Measurements from ENCODE around the gene POLK. TPM values are rescaled to one million over a fixed set of nuclear protein-coding genes. Genes with fewer than 3 reads are reported as not detected.
A peak's percentile ranks its signal among the peaks of the same experiment; 100 is the strongest.
"Not testable (repeated sequence)": the region's sequence is repeated elsewhere in the genome, so short reads cannot be mapped to it uniquely, and the experiment has no call there.

POLK gene
- total and polyA plus RNA-seq, 7 donors = 4.9 to 29.9 (median 18.9) TPM

DNA sequence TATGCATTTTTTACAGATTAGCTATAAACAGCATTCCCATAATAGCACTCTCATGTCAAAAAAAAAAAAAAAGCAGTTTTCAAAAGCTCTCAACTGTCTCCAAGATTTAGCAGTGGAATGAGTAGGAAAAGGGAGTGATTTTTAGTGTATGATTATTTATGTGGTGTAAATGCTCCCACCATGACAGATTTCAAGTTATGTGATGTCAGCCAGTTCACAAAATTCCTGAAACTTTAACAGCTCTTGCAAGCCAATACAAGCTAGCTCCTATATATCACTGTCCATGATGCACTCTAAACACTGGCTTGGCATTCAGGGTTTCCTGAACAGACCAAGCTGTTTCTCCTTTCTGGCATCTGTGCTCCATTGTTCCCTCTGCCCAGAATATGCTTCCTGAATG lies 91.7 kb downstream of the POLK start:
- Histone ChIP-seq H3K27ac (no peak overlapping the region), H3K4me3 (no peak overlapping the region), H3K4me1 (no peaks in the 10 kb centered on the region), H3K9me3 (no peaks in the 10 kb centered on the region), H3K36me3 (ENCODE audit: insufficient read depth in 1 of 2, low read depth in 1 of 2) (peaks cover 5 to 57% of the 10 kb centered on the region in 2 donors), H3K27me3 (ENCODE audit: insufficient read depth in 3 of 3, low read length in 2 of 3) (no peaks in the 10 kb centered on the region)
- TF ChIP-seq, protein P1, sequence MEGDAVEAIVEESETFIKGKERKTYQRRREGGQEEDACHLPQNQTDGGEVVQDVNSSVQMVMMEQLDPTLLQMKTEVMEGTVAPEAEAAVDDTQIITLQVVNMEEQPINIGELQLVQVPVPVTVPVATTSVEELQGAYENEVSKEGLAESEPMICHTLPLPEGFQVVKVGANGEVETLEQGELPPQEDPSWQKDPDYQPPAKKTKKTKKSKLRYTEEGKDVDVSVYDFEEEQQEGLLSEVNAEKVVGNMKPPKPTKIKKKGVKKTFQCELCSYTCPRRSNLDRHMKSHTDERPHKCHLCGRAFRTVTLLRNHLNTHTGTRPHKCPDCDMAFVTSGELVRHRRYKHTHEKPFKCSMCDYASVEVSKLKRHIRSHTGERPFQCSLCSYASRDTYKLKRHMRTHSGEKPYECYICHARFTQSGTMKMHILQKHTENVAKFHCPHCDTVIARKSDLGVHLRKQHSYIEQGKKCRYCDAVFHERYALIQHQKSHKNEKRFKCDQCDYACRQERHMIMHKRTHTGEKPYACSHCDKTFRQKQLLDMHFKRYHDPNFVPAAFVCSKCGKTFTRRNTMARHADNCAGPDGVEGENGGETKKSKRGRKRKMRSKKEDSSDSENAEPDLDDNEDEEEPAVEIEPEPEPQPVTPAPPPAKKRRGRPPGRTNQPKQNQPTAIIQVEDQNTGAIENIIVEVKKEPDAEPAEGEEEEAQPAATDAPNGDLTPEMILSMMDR (IDR thresholded peaks at IDR 0.05) = no peak
- intact Hi-C loops (cut with DNase I) = no loop called here
- DNase-seq = no peak
- ATAC-seq = no peak

DNA sequence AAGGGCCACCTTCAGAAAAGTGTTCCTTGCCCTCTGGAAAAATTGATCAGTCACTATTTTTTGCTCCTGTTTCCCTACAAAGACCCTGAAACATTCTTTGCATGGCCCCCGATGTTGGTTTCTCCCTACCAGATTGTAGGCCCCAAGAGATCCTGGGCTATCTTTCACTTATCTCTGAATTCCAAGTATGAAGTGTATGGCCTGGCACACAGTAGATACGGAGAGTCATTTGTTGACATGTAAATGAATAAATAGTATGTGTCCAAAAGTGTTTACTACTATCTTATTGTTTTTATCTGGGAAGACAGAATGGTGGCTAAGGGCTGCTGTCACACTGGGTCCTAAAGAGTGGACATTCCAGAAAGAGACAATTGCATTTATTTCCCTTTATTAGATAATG lies 92.1 kb downstream of the POLK start:
- 91 to 95% (median 92%) methylated on average over 2 of the region's 2 CpGs for WGBS, 3 donors
- H3K36me3 ChIP-seq (ENCODE audit: insufficient read depth in 1 of 2, low read depth in 1 of 2) = peaks cover 5 to 52% of the 10 kb centered on the region in 2 donors
- no peaks in the 10 kb centered on the region for H3K4me1 ChIP-seq
- no peaks in the 10 kb centered on the region for H3K27me3 ChIP-seq (ENCODE audit: insufficient read depth in 3 of 3, low read length in 2 of 3)
- H3K4me3 ChIP-seq = no peak overlapping the region
- ATAC-seq (no peak), DNase-seq (no peak)
- TF ChIP-seq, protein P1 (IDR thresholded peaks at IDR 0.05) = no peak
- intact Hi-C loops (cut with DNase I) = no loop called here
- H3K9me3 ChIP-seq = no peaks in the 10 kb centered on the region
- H3K27ac ChIP-seq = no peak overlapping the region

DNA sequence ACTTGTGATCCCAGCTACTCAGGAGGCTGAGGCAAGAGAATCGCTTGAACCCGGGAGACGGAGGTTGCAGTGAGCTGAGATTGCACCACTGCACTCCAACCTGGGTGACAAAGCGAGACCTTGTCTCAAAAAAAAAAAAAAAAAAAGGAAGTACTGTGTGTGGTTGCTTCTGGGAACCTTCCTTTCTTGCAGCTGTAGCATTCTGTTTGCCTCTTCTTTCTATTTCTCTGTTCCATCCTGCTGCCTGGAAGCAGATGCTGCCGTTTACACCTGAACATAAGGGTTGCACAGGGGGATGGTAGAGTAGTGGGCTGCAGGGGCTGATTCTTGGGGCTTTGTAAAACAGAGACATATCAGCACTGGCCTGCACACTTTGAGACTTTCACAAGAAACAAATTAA lies 95.7 kb downstream of the POLK start:
- DNase-seq; H3K27me3 ChIP-seq (ENCODE audit: insufficient read depth in 3 of 3, low read length in 2 of 3); ATAC-seq; intact Hi-C loops (cut with DNase I); H3K4me1 ChIP-seq; H3K27ac ChIP-seq; H3K4me3 ChIP-seq; H3K9me3 ChIP-seq: not testable (repeated sequence)
- 85 to 96% (median 86%) methylated on average over 5 of the region's 5 CpGs for WGBS, 3 donors
- H3K36me3 ChIP-seq (ENCODE audit: insufficient read depth in 1 of 2, low read depth in 1 of 2) = peaks cover 2 to 19% of the 10 kb centered on the region in 2 donors

DNA sequence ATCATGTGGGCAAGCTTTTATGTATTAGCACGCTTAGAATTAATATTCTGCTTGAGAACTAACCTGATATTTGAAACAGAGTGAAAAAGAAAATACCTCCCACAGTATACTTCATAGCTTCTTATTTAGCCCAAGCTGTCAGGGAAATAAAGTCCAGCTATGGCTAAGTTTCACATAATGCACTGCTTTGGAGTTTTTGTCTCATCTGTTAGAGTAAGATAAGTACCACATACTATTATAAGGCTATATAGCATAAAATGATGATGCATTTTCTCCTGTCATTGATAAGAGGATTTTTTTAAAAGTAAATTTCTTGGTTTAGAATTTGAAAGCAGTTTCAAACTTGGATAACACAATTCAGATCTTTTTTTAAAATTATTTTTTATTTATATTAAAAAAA lies 97.2 kb downstream of the POLK start:
- ATAC-seq (no peak), DNase-seq (no peak)
- Histone ChIP-seq H3K27ac (no peak overlapping the region), H3K27me3 (ENCODE audit: insufficient read depth in 3 of 3, low read length in 2 of 3) (no peaks in the 10 kb centered on the region), H3K9me3 (no peaks in the 10 kb centered on the region), H3K36me3 (ENCODE audit: insufficient read depth in 1 of 2, low read depth in 1 of 2) (peaks cover 1 to 4% of the 10 kb centered on the region in 2 donors), H3K4me1 (peaks cover 7% of the 10 kb centered on the region), H3K4me3 (no peak overlapping the region)
- intact Hi-C loops (cut with DNase I) = no loop called here
- TF ChIP-seq, protein P1 (IDR thresholded peaks at IDR 0.05) = no peak
- WGBS, 3 donors = 93 to 98% (median 96%) methylated on average over 1 of the region's 1 CpG

DNA sequence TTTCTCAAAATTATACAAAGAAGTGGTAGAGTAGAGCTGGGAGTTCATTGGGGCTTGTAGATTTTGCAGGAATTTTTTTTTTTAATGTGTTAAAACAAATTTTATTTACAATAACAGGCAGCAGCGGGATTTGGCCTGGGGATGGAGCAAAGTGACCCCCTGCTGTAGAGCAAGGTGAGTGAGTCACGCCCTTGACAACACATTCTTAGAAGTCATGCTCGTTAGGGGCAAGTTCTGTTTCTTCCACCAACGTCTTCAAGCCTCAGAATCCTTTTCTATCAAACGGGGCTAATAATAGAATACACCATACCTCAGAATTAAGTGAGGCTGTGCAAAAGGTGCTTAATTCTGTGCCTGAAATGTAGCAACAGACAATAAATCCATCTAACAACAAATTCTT lies 98.5 kb downstream of the POLK start:
- intact Hi-C loops (cut with DNase I) = no loop called here
- Histone ChIP-seq H3K36me3 (ENCODE audit: insufficient read depth in 1 of 2, low read depth in 1 of 2) (no peaks in the 10 kb centered on the region), H3K9me3 (no peaks in the 10 kb centered on the region), H3K27ac (no peak overlapping the region), H3K4me3 (no peak overlapping the region), H3K27me3 (ENCODE audit: insufficient read depth in 3 of 3, low read length in 2 of 3) (no peaks in the 10 kb centered on the region), H3K4me1 (peaks cover 7% of the 10 kb centered on the region)
- TF ChIP-seq, protein P1 (IDR thresholded peaks at IDR 0.05) = no peak
- ATAC-seq = no peak
- 84 to 93% (median 89%) methylated on average over 5 of the region's 5 CpGs for WGBS, 3 donors
- no peak for DNase-seq

DNA sequence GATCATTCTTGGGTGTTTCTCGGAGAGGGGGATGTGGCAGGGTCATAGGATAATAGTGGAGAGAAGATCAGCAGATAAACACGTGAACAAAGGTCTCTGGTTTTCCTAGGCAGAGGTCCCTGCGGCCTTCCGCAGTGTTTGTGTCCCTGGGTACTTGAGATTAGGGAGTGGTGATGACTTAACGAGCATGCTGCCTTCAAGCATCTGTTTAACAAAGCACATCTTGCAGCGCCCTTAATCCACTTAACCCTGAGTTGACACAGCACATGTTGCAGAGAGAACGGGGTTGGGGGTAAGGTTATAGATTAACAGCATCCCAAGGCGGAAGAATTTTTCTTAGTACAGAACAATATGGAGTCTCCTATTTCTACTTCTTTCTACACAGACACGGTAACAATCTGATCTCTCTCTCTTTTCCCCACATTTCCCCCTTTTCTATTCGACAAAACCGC lies 99.2 kb downstream of the POLK start:
- H3K9me3 ChIP-seq; ATAC-seq; intact Hi-C loops (cut with DNase I); H3K27me3 ChIP-seq (ENCODE audit: insufficient read depth in 3 of 3, low read length in 2 of 3); H3K36me3 ChIP-seq (ENCODE audit: insufficient read depth in 1 of 2, low read depth in 1 of 2); DNase-seq; H3K27ac ChIP-seq; H3K4me1 ChIP-seq: not testable (repeated sequence)
- WGBS, 3 donors = 26 to 28% (median 28%) methylated on average over 11 of the region's 11 CpGs
- peak overlapping the region; percentile 58 for H3K4me3 ChIP-seq
